ENCODE measurements around the gene CCT2.

Gene CCT2

DNA sequence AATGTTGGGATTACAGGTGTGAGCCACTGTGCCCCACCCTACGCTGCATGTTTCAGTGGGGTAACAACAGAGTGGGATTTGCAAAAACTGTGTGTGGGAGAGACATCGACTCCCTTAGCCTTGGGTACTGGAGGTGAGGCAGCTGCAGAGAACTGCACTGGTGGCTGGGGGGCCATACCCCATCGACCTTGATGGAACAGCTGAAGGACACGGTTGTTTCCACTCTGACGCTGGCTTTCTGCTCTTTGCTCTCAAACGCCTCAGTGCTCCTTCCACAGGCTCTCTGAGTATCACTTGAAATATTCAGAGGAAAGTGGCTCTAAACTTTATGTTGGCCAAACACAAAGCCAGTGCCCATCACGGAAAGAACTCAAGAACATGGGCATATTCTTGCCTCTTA is 56.3 kb downstream of the CCT2 start:
- no peak for DNase-seq (ENCODE audit: low read depth in 2 of 3, low spot score in 2 of 3)

DNA sequence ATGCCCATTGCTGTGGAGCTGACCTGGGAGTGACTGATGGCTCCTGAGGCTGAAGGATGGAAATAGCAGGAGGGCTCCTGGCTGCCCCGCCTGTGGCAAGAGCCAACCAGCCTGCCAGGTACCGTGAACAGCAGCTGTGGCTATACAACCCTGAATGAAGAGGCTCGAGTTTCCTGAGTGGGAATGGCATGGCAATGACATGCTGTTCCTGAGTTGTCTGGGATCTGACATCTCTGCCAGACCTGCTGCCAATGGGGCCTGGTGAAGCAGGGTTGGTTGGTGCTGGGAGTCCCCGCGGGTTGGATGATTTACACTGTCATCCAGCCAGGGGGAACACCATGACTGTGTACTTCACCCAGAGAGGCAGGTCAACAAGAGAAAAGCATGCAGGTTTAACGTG is 57.3 kb downstream of the CCT2 start:
- no peak for DNase-seq (ENCODE audit: low read depth in 2 of 3, low spot score in 2 of 3)

DNA sequence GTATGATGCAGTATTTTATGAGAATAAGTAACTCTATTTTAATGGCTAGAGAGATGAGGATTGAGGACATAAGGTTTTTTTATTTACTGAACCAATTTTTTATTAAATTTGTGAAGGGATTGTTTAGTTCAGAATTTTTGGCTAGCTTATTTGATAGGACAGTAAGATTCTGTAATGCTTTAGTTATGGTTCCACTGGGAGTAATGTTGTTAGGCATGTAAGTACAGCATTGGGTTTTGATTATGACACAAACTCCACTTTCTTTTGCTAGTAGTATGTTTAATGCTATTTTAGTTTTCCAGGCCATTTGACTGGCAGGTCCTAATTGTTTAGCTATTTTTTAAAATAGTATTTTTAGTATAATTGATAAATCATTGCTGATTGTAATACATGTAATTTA is 59.3 kb downstream of the CCT2 start:
- DNase-seq (ENCODE audit: low read depth in 2 of 3, low spot score in 2 of 3): no peak

DNA sequence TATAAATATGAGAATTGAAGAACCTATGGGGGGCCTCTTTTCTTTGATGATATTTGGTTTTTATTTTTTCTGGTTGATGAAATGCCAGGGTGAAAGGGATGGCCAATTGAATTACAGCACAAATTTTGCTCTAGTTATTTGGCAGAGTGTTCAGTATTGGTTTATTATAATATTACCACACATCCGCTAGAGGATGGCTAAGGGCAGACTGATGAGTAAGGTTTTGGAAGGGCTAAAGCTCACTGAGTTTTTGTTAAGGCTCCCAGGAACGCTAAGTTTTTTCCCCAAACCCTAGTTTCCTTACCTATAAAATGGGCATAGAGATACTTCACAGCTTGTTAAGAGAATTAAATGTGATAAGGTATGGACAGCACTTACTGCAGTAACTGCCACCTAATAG is 59.8 kb downstream of the CCT2 start:
- no peak for DNase-seq (ENCODE audit: low read depth in 2 of 3, low spot score in 2 of 3)

DNA sequence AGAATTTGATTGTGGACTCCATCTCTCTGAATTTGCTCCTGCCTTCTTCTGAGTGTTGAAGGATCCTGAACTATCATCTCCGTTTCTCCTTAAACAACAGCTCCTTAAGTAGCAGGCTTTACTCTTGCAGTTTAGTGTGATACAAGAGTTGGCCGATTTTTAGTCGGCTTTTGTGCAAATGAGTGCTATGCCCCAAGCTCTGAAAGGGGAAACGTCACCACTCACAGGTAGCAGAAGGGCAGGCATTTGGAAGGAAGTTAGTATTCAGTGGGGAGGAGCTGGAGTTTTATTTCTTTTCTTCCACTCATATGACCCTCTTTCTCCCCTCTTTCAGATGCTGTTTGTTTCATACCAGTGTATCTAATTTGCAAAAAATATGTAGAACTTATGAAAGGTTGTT is 61.9 kb downstream of the CCT2 start:
- no peak for DNase-seq (ENCODE audit: low read depth in 2 of 3, low spot score in 2 of 3)

DNA sequence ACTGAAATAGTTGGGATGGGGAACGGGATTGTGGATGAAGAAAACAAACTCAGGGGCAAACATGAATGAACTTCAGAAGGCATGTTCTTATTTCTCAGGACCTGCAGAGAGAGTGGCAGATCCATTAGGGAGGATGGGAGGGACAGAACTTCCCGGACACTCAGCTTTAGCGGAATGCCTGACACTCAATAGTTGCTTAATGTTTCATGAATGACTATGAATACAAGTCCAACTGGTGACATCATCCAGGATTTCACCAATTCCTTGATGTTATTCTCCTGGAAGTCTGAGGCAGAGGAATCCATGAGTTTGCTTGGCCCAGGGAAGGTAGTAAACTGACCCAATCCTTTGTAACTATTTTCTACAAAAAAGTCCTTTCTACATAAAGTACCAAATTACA is 63.2 kb downstream of the CCT2 start:
- no peak for DNase-seq (ENCODE audit: low read depth in 2 of 3, low spot score in 2 of 3)

DNA sequence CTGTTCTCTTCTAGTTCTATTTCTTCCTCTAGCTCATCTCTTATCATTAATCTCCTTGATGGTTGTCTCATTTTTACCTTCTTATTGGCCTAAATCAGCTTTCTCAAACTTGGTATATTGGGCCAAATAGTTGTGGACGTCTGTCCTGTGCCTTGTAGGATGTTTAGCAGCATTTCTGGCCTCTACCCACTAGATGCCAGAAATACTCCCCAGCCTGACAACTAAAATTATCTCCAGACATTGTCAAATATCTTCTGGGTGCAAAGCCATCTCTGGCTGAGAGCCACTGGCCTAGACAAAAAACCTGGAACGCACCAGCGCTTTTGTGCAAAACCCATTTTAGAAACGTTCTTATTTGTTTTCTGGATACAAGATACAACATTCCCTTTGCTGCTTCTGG is 64.3 kb downstream of the CCT2 start:
- no peak for DNase-seq (ENCODE audit: low read depth in 2 of 3, low spot score in 2 of 3)
